GM23248 (cell line): Measurements from ENCODE around the gene GSDMA.

Experiments used
- EZH2 ChIP-seq: fragments of 200-600 bp; sonication (generic); IDR thresholded peaks from 2 replicates; pipeline ENCODE4 v1.6.1; 2018; ENCODE audit warnings: antibody characterized with exemption, mild to moderate bottlenecking; ENCODE audit not compliant: insufficient read depth, poor library complexity, severe bottlenecking
- EZH2phosphoT487 ChIP-seq: fragments of 200-600 bp; sonication (generic); IDR thresholded peaks from 2 replicates; pipeline ENCODE4 v1.6.1; 2018; ENCODE audit warnings: antibody characterized with exemption, moderate library complexity, mild to moderate bottlenecking, low read depth; ENCODE audit not compliant: insufficient read depth

GRCh38 chr17:40023590-40024292, 60.9 kb downstream of the GSDMA start:
- TF ChIP-seq EZH2phosphoT487 (no peak), EZH2 (no peak)
